ENCODE data around the gene GRID2.

GRID2 gene

GRCh38 chr4:92885632-92886031, 581.9 kb downstream of the GRID2 start:
- no peak for TF ChIP-seq ARNTL (CRISPR knock-in tag; IDR thresholded peaks at IDR 0.05; ENCODE audit: borderline replicate concordance, low read depth)
- TF ChIP-seq ESRRG (CRISPR knock-in tag; IDR thresholded peaks at IDR 0.05) = no peak
- TF ChIP-seq POU6F1 (CRISPR knock-in tag; IDR thresholded peaks at IDR 0.05; ENCODE audit: borderline replicate concordance, low read depth) = no peak
- no peak for ATAC-seq

GRCh38 chr4:92952426-92952825, 648.7 kb downstream of the GRID2 start:
- no peak for ATAC-seq
- no peak for TF ChIP-seq CSDC2 (CRISPR knock-in tag; IDR thresholded peaks at IDR 0.05)
- no peak for TF ChIP-seq ZFP30 (CRISPR knock-in tag; IDR thresholded peaks at IDR 0.05)
- TF ChIP-seq RARB (CRISPR knock-in tag; IDR thresholded peaks at IDR 0.05) = no peak
- no peak for TF ChIP-seq PPARA (CRISPR knock-in tag; IDR thresholded peaks at IDR 0.05; ENCODE audit: borderline replicate concordance)
- TF ChIP-seq SNAI2 (CRISPR knock-in tag; IDR thresholded peaks at IDR 0.05) = no peak
- no peak for TF ChIP-seq BACH2 (CRISPR knock-in tag; IDR thresholded peaks at IDR 0.05; ENCODE audit: borderline replicate concordance)
- TF ChIP-seq PATZ1 (CRISPR knock-in tag; IDR thresholded peaks at IDR 0.05; ENCODE audit: borderline replicate concordance) = no peak
- TF ChIP-seq TSHZ2 (CRISPR knock-in tag; IDR thresholded peaks at IDR 0.05) = no peak
- TF ChIP-seq ZFP3 (CRISPR knock-in tag; IDR thresholded peaks at IDR 0.05) = no peak
- no peak for TF ChIP-seq ESRRG (CRISPR knock-in tag; IDR thresholded peaks at IDR 0.05)

GRCh38 chr4:92952897-92953296, 649.1 kb downstream of the GRID2 start:
- TF ChIP-seq ISL1 (CRISPR knock-in tag; IDR thresholded peaks at IDR 0.05) (no peak), ZNF565 (CRISPR knock-in tag; conservative IDR thresholded peaks at IDR 0.05; ENCODE audit: low read depth) (no peak), PPARA (CRISPR knock-in tag; IDR thresholded peaks at IDR 0.05; ENCODE audit: borderline replicate concordance) (no peak), ESRRG (CRISPR knock-in tag; IDR thresholded peaks at IDR 0.05) (no peak), TOX (CRISPR knock-in tag; IDR thresholded peaks at IDR 0.05; ENCODE audit: borderline replicate concordance) (no peak), ZFP3 (CRISPR knock-in tag; IDR thresholded peaks at IDR 0.05) (no peak), ZNF70 (CRISPR knock-in tag; IDR thresholded peaks at IDR 0.05) (no peak), GLIS3 (CRISPR knock-in tag; IDR thresholded peaks at IDR 0.05) (no peak), OSR1 (CRISPR knock-in tag; IDR thresholded peaks at IDR 0.05) (no peak), POU6F1 (CRISPR knock-in tag; IDR thresholded peaks at IDR 0.05; ENCODE audit: borderline replicate concordance, low read depth) (no peak), PATZ1 (CRISPR knock-in tag; IDR thresholded peaks at IDR 0.05; ENCODE audit: borderline replicate concordance) (no peak), CSDC2 (CRISPR knock-in tag; IDR thresholded peaks at IDR 0.05) (no peak), ZNF8 (CRISPR knock-in tag; IDR thresholded peaks at IDR 0.05) (no peak), ZFP30 (CRISPR knock-in tag; IDR thresholded peaks at IDR 0.05) (no peak), BACH2 (CRISPR knock-in tag; IDR thresholded peaks at IDR 0.05; ENCODE audit: borderline replicate concordance) (no peak), CREB5 (CRISPR knock-in tag; IDR thresholded peaks at IDR 0.05; ENCODE audit: low read depth) (no peak)
- no peak for ATAC-seq

All from SK-N-SH treated with all-trans-retinoic acid at 6 μM for 48 hours (cell line).